Adipocyte (in vitro differentiated cells): ENCODE results near the gene SEMA5A.
A peak's percentile ranks its signal among the peaks of the same experiment; 100 is the strongest.

Source experiments
- DNase-seq: peaks from one replicate; pipeline ENCODE4 v3.0.0-alpha.2; 2015; ENCODE audit warnings: low read depth
- H3K27me3 ChIP-seq: replicated peaks from 2 replicates; pipeline ENCODE4 v1.7.0; 2013; ENCODE audit warnings: mild to moderate bottlenecking, low read length, moderate library complexity; ENCODE audit not compliant: control insufficient read depth, insufficient read depth
- H3K36me3 ChIP-seq: 2 replicates; pipeline ENCODE4 v1.7.0; 2013; ENCODE audit warnings: low read length, mild to moderate bottlenecking, moderate library complexity; ENCODE audit not compliant: control insufficient read depth, insufficient read depth, severe bottlenecking
- H3K4me1 ChIP-seq: 2 replicates; pipeline ENCODE4 v1.7.0; 2013; ENCODE audit warnings: mild to moderate bottlenecking, low read length, moderate library complexity; ENCODE audit not compliant: control insufficient read depth, insufficient read depth
- H3K4me3 ChIP-seq: 2 replicates; pipeline ENCODE4 v1.7.0; 2013; ENCODE audit warnings: mild to moderate bottlenecking, low read length, moderate library complexity
- H3K9ac ChIP-seq: 2 replicates; pipeline ENCODE4 v1.7.0; 2013; ENCODE audit warnings: mild to moderate bottlenecking, low read length, moderate library complexity
- H3K9me3 ChIP-seq: 2 replicates; pipeline ENCODE4 v1.7.0; 2013; ENCODE audit warnings: mild to moderate bottlenecking, low read length, moderate library complexity; ENCODE audit not compliant: control insufficient read depth

SEMA5A gene

DNA sequence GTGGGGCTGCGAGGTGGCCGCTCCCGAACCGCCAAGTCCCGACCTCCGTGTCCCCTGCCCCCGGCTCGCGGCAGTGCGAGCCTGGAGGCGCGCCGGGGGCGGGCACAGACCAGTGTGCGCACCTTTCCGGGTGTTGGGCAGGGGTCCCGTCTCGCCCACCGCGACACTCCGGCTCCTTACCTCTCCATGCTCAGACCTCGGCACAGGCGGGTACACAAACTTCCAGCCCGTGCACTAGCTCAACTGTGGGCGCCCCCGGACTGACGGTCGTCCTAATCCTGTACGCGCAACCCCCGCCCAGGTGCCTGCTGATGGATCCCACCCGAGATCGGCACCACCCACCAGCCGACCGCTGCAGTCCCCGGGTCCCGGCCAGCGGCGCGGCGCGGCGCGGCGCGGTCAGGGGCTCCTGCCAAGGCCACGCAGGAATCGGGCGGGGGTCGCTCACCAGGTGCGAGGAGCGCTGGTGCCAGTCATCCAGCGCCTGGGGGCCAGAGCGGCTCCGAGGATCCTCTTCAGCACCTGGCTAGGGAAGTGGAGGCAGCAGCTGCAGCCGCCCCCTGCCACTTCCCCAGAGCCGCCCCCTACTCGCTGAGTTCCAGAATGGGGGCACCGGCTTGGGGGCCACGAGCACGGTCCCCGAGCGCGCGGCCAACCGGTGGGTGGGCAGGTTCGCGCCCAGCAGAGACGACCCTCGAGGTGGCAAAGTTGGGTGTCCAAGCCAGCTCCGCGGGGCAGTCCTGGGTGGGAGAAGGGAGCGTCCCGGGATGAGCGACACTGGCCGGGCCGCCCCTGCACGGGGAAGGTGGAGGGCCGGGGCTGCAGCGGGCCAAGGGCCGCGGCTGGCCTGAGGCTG, 511 bp downstream of the SEMA5A start:
- DNase-seq: peak; percentile 39

DNA sequence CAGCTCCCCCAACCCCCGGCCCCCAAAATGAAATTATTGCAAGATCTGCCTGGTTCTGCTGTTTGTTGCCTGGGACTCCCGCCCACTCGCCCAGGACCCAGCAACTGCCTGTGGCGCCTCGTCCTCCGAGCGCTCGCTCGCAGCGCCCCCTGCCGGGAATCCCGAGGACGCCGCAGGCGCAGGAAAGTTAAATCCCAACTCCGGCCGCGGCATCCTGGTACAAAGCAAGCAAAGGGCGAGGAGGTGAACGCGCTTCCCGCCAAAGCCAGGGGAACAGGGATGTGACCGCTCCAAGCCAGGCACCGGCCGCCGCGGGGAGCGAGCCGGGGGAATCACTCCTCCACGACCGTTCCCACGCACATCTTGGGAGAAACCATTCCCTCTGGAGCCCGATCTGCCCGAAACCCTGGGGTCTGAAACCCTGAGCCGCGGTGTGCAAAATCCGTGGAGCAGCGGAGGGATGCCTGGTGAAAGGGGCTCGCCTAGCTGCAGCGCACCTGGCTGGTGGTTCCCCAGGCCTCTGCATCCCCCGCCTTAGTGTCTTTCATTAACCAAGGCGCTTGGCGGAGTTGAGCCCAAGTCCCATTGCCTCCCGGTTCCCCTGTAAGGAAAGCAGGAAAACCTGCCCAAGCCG, 1.3 kb downstream of the SEMA5A start:
- Histone ChIP-seq H3K9me3 (no peaks in the 10 kb centered on the region), H3K9ac (peak overlapping the region; percentile 79), H3K4me1 (peaks cover 27% of the 10 kb centered on the region), H3K36me3 (peaks cover 9% of the 10 kb centered on the region), H3K27me3 (no peaks in the 10 kb centered on the region), H3K4me3 (peak overlapping the region; percentile 84)
- DNase-seq: peak; percentile 97

More for the DNA sequence above, 511 bp downstream of the SEMA5A start:
- Histone ChIP-seq H3K27me3 (no peaks in the 10 kb centered on the region), H3K9ac (peak overlapping the region; percentile 76), H3K36me3 (peaks cover 17% of the 10 kb centered on the region), H3K4me1 (peaks cover 27% of the 10 kb centered on the region), H3K9me3 (no peaks in the 10 kb centered on the region), H3K4me3 (peak overlapping the region; percentile 84)

DNA sequence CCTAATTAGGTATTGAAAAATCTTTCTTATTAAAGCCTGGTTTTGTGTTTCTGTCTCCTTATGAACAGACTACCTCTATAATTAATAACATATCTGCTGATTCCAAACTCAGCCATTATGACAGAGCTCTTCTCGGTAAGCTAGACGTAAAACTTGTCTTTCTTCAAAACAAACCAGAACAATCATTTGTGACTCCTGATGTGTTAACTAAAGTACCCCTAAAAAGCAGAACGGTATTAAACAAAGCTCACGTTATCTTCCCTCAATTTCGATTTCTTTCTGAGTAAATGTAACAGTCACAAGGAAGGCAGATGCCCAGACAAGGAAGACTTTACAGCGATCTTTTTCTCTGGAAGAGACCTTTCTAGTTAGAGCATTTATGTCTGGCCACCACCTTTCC, 1.8 kb downstream of the SEMA5A start:
- DNase-seq: peak; percentile 58
- no peaks in the 10 kb centered on the region for H3K9me3 ChIP-seq
- peaks cover 3% of the 10 kb centered on the region for H3K36me3 ChIP-seq
- H3K4me3 ChIP-seq: peak overlapping the region; percentile 84
- H3K4me1 ChIP-seq: peaks cover 27% of the 10 kb centered on the region
- H3K9ac ChIP-seq: peak overlapping the region; percentile 79
- no peaks in the 10 kb centered on the region for H3K27me3 ChIP-seq

DNA sequence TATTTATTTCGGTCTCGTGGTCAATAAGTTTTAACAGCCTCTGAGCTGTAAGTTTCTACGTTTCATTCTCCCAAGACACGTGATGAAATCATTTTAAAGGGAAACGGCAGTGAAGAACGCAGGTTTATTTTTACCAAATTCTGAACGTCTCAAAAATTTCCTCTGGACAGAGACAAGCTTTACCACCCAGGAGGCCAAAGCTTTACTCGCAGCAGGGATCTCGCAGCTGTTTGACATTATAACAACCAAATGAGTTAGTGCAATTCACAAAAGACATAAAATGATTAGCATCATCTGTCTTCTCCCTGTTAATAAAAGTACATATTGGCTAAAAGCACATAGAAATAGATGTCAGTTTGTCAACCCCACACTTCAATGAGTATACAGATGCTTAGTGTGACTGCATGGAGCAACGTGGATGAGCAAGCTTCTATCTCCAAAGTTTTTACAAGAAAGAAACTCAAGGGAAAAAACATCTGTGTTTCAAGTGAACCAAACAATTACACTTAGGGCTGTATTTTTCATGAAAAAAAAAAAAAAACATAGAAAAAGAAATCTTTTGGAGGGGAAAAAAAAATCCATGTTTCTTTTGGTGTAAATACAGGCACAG, 2.5 kb downstream of the SEMA5A start:
- Histone ChIP-seq H3K4me1 (peaks cover 27% of the 10 kb centered on the region), H3K36me3 (no peaks in the 10 kb centered on the region), H3K9ac (peak overlapping the region; percentile 79), H3K4me3 (peak overlapping the region; percentile 84), H3K27me3 (no peaks in the 10 kb centered on the region), H3K9me3 (no peaks in the 10 kb centered on the region)
- DNase-seq: peak; percentile 68

DNA sequence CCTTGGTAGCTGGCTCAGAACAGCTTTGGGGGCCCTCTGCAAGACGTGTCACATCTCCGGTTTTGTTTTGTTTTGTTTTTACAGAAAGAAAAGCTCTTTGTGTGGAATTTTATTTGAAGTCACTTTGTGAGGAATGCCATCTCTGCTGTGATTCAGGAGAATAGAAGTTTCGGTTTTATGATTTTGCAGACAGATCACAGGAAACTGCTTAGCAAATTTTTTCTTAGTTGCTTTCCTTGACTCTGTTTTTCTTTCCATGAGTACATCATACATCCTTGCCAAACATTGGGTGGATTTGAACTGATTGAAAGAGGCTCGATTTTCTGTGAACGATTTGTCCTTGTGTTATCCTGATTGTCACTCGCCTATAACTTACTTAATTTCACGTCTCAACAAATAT, 5.1 kb downstream of the SEMA5A start:
- Histone ChIP-seq H3K27me3 (no peaks in the 10 kb centered on the region), H3K36me3 (no peaks in the 10 kb centered on the region), H3K9me3 (no peaks in the 10 kb centered on the region), H3K4me3 (no peak overlapping the region), H3K4me1 (peaks cover 13% of the 10 kb centered on the region), H3K9ac (no peak overlapping the region)
- DNase-seq: peak; percentile 83

DNA sequence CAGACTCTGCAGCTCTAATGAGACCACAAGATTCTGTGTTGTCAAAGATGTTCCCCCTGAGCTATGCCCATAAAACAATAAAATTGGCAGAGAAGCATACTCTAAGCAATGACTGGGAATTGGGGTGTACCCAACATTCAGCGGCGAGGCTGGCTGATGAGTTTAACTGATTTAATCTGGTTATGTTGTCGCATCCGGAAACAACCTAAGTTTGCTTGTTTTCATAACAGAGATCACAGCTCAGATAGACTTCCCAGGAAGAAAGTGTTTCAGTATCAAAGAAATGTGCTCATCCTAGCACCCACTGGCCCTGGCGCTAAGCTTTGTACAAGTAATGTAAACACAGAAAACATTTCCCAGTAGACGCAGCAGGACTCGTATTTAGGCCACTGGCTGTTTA, 7.4 kb downstream of the SEMA5A start:
- no peak for DNase-seq

DNA sequence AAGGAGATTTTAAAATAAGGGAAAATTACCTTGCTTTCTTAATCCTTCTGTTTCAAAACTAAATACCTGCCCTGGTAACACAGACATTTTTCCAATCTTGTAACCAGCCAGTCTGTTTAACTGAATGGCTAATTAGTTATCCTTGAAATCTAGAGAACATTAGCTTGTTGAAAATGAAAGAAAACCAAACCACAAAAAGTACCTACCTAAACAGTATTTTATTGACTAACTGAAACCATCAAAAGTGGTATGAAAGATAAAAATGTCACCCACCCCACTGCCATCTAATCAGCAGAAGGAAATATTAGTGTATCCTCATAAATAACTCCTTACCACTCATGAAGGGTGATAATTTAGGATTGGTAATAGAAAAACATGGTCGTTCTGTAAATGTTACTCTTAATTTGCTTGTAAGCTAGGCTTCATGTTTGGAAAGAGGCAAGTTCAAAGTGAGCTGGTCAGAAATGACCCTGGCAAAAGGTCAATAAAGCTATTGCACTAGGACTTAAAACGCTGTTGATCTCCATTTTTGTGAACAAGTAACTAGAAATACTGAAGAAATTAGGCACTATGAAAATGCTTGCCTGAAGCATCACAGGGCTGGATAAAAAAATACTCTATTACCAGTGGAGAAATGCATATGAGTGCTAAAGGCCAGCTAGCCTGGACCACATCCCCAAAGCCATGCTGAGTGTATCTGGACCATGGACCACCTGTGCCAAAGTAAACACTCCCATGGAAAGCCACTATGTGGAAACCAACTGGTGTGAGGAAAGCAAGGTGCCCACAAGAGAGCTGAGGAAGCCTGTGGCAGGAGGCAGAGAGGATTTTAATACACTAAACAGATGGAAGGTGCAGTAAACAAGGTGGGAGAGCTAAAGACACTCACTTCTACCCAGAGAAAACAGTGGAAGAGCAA, 8.4 kb downstream of the SEMA5A start:
- Histone ChIP-seq H3K4me3 (no peak overlapping the region), H3K9ac (no peak overlapping the region)
- DNase-seq: no peak

More for the DNA sequence above, 7.4 kb downstream of the SEMA5A start:
- Histone ChIP-seq H3K36me3 (no peaks in the 10 kb centered on the region), H3K27me3 (no peaks in the 10 kb centered on the region), H3K9ac (no peak overlapping the region), H3K4me1 (peaks cover 7% of the 10 kb centered on the region), H3K4me3 (no peak overlapping the region), H3K9me3 (no peaks in the 10 kb centered on the region)

DNA sequence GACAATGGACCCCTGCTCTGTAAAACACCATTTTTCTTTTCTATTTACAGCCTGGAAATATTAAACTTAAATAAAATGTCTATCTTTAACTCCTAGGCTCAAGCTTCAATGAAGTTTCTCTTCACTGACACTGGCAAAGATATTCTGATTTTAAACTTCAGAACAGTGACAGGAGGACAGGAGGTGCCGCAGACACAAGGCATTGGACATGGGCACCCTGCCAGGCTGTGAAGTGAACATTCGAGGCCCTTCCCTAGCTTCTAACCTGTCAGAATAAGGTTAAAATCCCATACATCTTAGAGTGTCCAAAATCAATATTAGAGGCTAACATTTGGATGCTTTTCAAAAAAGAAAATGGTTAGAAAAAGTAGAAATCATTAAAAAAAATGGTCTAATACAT, 9.2 kb downstream of the SEMA5A start:
- Histone ChIP-seq H3K4me3 (no peak overlapping the region), H3K9me3 (no peaks in the 10 kb centered on the region), H3K36me3 (no peaks in the 10 kb centered on the region), H3K4me1 (no peaks in the 10 kb centered on the region), H3K27me3 (no peaks in the 10 kb centered on the region), H3K9ac (no peak overlapping the region)
- DNase-seq: no peak

More for the DNA sequence above, 8.4 kb downstream of the SEMA5A start:
- H3K9me3 ChIP-seq: no peaks in the 10 kb centered on the region
- H3K4me1 ChIP-seq: no peaks in the 10 kb centered on the region
- no peaks in the 10 kb centered on the region for H3K36me3 ChIP-seq
- no peaks in the 10 kb centered on the region for H3K27me3 ChIP-seq

DNA sequence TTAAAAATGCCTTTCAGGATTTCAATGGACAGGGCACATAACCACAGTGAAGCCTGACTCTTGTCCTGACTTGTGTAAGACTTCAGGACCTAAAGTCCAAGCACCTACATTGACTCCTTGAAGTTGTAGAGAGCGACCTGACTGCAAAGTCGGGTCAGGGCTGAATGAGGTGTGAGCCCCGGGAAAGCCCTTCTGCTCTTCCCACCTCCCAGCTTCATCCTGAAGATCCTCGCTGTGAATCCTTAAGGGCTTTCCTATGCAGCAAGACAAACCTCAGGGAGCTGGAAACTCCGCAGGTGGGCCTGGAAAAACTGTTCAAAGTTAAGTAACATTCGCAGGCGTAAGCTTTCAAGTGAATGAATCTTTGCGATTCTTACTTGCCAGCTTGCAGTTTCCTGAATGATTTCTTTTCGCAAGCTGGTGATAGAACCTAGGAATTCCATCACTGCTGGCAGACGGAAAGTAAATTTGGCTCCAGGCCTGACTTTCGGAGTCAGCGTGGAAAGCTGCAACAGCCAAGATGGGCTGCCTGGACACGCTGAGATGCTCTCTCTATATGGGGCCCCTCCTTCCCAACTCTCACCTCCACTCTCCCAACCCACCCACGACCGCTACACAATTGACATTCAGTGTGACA, 10.9 kb downstream of the SEMA5A start:
- Histone ChIP-seq H3K4me1 (no peaks in the 10 kb centered on the region), H3K27me3 (no peaks in the 10 kb centered on the region), H3K4me3 (no peak overlapping the region), H3K9me3 (no peaks in the 10 kb centered on the region), H3K9ac (no peak overlapping the region), H3K36me3 (no peaks in the 10 kb centered on the region)
- no peak for DNase-seq

DNA sequence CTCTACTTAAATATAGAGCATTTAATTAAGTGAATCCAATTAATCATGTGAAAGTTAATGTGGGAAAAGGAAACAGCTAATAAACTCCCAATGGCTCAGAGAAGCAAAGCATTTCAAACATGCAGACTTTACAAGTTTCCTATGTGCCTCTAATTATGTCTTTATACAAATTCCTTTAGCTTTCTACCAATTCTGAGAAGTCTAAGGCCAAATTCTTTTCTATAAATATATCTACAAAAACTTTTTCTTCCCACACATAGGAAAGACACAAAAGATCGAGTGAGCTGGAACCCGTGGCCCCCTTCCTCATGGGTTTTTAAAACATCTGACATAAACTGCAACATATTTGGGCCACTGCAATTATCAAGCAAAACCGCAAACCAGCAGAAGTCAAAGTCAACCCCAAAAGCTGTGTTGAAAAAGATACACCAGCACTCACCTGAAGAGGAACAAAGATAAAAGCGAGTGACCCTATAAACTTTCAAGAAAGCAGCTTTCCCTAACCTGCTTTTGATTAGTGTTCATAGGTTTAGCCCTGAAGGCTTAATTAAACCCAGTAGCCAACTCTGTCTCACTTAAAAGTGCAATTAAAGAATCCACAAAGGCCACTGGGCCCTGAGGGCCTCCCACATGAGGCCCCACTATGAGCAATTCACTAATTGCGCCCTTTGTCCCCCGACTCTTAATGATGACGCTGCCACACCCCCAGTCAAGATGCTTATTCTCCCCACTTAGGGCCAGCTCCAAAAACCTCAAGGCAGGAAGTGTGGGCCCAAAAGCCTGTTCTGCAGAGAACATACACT, 12.1 kb downstream of the SEMA5A start:
- Histone ChIP-seq H3K36me3 (no peaks in the 10 kb centered on the region), H3K4me3 (no peak overlapping the region), H3K9me3 (no peaks in the 10 kb centered on the region), H3K9ac (no peak overlapping the region), H3K4me1 (no peaks in the 10 kb centered on the region), H3K27me3 (no peaks in the 10 kb centered on the region)
- no peak for DNase-seq
